KMS-11 (cell line): ENCODE measurements around the gene EIF2B5.

Source experiments
- H2AFZ ChIP-seq: fragments of 200-600 bp; sonication (generic); 2 replicates; pipeline ENCODE4 v1.6.1; 2016; ENCODE audit warnings: antibody characterized with exemption, mixed run types, low read depth
- H3K27ac ChIP-seq: fragments of 200-600 bp; sonication (generic); 2 replicates; pipeline ENCODE4 v1.6.1; 2016; ENCODE audit warnings: mild to moderate bottlenecking, mixed run types
- H3K27me3 ChIP-seq: fragments of 200-600 bp; sonication (generic); 2 replicates; pipeline ENCODE4 v1.6.1; 2017; ENCODE audit warnings: mild to moderate bottlenecking, low read depth, mixed run types, moderate library complexity; ENCODE audit not compliant: insufficient read depth
- H3K36me3 ChIP-seq: fragments of 200-600 bp; sonication (generic); 2 replicates; pipeline ENCODE4 v1.6.1; 2017; ENCODE audit warnings: mild to moderate bottlenecking, mixed run types; ENCODE audit not compliant: insufficient read depth
- H3K4me1 ChIP-seq: fragments of 200-600 bp; sonication (generic); 2 replicates; pipeline ENCODE4 v1.6.1; 2016; ENCODE audit warnings: mild to moderate bottlenecking, low read depth, mixed run types; ENCODE audit not compliant: poor library complexity, severe bottlenecking
- H3K4me2 ChIP-seq: fragments of 200-600 bp; sonication (generic); 2 replicates; pipeline ENCODE4 v1.7.0; 2016; ENCODE audit warnings: mild to moderate bottlenecking, mixed run types
- H3K4me3 ChIP-seq: fragments of 200-600 bp; sonication (generic); IDR thresholded peaks from 2 replicates; pipeline ENCODE4 v1.6.1; 2017; ENCODE audit warnings: low read depth, low read length, mixed read lengths; ENCODE audit not compliant: insufficient read depth
- H3K79me2 ChIP-seq: fragments of 200-600 bp; sonication (generic); 2 replicates; pipeline ENCODE4 v1.6.1; 2016; ENCODE audit warnings: low read depth, mixed run types; ENCODE audit not compliant: insufficient read depth
- H3K9ac ChIP-seq: fragments of 200-600 bp; sonication (generic); 2 replicates; pipeline ENCODE4 v1.6.1; 2016; ENCODE audit warnings: mild to moderate bottlenecking, mixed run types
- H4K20me1 ChIP-seq: fragments of 200-600 bp; sonication (generic); 2 replicates; pipeline ENCODE4 v1.6.1; 2016; ENCODE audit warnings: mild to moderate bottlenecking, mixed run types; ENCODE audit not compliant: insufficient read depth
- TF ChIP-seq, protein P1 (sequence below): fragments of 200-600 bp; sonication (generic); conservative IDR thresholded peaks from 2 replicates; pipeline ENCODE4 v1.6.1; 2017; ENCODE audit warnings: low read depth, mild to moderate bottlenecking, antibody characterized with exemption, low read length, moderate library complexity, mixed read lengths

EIF2B5 gene

DNA sequence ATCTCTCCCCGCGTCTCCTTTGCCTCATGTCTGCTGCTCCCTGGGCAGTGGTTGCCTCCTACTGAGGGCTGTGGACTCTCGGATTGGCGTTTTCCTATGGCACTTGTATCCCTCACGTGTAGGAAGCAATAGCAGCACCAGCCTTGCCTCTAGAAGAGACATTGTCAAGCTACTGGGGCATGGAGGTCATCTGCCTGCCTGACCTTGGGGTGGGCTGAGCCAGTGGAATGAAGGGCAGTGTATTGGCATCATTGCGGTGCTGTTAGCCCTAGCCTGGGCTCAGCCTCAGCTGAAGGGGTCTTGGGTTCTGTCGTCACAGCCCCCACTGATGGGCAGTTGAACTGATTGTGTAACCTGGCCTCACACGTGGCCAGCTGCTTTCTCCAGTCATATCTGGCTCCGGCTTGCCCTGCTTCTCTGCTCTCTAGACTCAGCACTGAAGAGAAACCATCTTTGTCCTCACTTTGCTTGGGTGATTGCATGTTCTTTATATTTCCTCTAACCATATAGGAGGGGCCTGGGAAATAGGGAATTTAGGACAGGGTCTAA, 58.9 kb downstream of the EIF2B5 start:
- no peaks in the 10 kb centered on the region for H3K27me3 ChIP-seq
- TF ChIP-seq, protein P1, sequence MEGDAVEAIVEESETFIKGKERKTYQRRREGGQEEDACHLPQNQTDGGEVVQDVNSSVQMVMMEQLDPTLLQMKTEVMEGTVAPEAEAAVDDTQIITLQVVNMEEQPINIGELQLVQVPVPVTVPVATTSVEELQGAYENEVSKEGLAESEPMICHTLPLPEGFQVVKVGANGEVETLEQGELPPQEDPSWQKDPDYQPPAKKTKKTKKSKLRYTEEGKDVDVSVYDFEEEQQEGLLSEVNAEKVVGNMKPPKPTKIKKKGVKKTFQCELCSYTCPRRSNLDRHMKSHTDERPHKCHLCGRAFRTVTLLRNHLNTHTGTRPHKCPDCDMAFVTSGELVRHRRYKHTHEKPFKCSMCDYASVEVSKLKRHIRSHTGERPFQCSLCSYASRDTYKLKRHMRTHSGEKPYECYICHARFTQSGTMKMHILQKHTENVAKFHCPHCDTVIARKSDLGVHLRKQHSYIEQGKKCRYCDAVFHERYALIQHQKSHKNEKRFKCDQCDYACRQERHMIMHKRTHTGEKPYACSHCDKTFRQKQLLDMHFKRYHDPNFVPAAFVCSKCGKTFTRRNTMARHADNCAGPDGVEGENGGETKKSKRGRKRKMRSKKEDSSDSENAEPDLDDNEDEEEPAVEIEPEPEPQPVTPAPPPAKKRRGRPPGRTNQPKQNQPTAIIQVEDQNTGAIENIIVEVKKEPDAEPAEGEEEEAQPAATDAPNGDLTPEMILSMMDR, result no peak
- peaks cover 1% of the 10 kb centered on the region; the same call in 1 of the 2 replicates for H3K79me2 ChIP-seq
- no peak overlapping the region for H3K9ac ChIP-seq
- no peak overlapping the region for H3K27ac ChIP-seq
- H4K20me1 ChIP-seq, result no peaks in the 10 kb centered on the region; the same call in 1 of the 2 replicates
- H3K36me3 ChIP-seq, result peaks cover 18% of the 10 kb centered on the region; the same call in 1 of the 2 replicates
- no peak overlapping the region for H2AFZ ChIP-seq
- H3K4me2 ChIP-seq, result no peak overlapping the region
- no peak overlapping the region for H3K4me3 ChIP-seq
- no peaks in the 10 kb centered on the region for H3K4me1 ChIP-seq
